NCI-H2107 treated with DMSO at 0.1 percent for 48 hours (cell line): ENCODE data around the gene MRPS15.
"Not testable (repeated sequence)": the region's sequence is repeated elsewhere in the genome, so short reads cannot be mapped to it uniquely, and the experiment has no call there.

Experiments used
- DNase-seq: peaks from one replicate; lab custom pipeline; 2025; ENCODE audit not compliant: unreplicated experiment; lab: John Stamatoyannopoulos, UW

Gene MRPS15

GRCh38 chr1:36463803-36464604 is at the start of gene MRPS15:
MRPS15 (minus strand) TSS chr1:36464384; CDS start chr1:36464275, 109 bp downstream.
- peak; percentile 91 for DNase-seq

- no peak for DNase-seq
Observed at GRCh38 chr1:36512842-36513241, 48.7 kb upstream of the MRPS15 start.

DNA sequence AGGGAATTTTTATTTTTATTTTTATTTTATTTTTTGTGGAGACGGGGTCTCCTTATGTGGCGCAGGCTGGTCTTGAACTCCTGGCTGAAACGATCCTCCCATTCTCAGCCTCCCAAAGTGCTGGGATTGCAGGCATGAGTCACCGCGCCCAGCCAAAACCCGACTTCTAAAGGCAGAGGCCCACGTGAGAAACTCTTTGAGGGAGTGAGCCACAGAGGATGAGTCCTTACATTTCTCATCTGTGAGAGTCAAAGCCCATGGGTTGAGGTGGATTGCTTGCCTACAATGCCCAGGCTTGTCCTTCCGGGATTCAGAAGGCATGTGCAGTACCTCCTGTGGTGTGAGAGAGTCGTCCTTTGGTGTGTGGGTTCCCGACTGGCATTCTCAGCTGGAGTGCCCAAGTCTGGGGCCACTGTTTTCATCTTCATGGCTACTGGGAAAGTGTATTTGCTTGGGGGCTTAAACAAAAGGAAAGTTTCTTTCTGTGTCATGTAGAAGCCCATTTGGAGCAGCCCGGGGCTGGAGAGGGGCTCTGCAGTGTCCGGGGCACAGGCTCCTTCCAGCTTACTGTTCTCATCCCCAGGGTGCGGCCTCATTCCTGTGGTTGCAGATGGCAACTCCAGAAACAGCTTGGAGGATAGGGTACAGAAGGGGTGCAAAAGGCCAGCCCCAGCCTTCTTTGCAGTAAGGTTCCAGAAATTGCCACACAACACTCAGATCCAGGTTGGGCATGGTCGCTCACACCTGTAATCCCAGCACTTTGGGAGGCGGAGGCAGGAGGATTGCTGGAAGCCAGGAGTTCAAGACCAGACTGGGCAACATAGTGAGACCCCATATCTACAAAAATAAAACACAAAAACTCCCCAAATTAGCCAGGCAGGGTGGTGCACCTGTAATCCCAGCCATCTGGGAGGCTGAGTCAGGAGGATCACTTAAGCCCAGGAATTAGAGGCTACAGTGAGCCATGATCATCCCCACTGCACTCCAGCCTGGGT is 47.9 kb upstream of the MRPS15 start:
- DNase-seq: no peak

- not testable (repeated sequence) for DNase-seq
Observed at GRCh38 chr1:36511220-36511619, 47.0 kb upstream of the MRPS15 start.

DNA sequence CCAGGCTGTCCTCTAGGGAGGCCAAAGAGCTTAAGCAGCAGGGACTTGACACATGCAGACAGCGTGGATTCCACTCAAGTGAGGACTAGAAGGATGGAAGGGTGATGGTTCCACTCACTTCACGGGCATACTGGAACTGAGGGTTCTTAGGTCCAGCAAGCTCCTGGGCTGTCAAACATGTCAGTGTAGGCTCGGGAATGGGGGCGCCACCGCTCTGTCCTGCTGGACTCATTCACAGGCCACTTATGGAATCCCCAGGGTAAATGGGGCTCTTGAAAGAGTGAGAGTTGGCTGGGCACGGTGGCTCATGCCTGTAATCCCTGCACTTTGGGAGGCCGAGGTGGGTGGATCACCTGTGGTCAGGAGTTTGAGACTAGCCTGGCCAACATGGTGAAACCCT is 46.2 kb upstream of the MRPS15 start:
- DNase-seq: no peak

DNA sequence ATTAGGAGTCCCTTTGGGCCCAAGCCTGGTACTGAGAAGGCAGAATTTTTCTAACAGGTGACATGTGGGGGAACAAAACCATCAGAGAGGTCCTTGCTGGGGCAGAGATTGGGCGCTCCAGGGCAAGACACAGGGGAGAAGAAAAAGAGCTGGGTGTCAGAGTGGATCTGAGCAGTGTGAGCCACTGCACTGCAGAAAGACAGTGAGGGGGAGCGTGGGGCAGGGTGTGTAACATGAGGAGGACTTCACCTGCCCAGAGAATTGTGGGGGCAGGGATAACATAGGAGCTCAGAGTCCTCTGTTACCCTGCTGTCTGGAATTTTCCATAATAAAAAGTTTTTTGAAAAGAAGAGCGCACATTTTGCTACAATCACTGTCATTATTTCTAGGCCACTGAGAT is 44.1 kb upstream of the MRPS15 start:
- peak; percentile 35 for DNase-seq

DNA sequence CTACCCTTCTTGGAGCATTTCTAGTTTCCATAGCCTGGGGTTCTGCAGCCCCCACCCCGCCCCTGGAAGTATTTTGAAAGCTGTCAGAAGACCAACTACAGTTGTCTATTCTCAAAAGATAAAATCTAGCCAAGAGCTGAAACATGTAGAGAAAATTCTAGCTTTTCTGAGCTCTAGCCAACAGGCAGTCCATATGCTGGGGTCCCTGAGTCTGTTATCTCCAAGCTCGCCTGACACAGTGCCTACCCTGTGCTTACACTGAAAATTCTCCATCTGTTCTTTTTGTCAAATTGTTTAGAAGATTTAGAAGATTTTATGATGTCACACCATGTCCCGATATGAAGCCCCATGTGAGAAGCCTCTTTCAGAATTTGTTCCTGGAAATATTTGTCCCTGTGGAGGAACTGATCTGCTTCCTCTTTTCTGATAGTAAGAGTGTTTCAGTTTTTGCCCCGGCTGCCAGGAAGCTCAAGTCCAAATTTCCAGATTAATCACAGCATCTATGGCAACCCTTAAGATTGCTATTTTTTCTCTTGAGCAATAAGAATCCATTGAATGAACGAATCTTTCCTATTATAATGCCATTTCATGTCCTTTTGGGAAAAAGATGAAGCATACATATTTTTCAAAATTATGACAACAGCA is 42.2 kb upstream of the MRPS15 start:
- no peak for DNase-seq

DNA sequence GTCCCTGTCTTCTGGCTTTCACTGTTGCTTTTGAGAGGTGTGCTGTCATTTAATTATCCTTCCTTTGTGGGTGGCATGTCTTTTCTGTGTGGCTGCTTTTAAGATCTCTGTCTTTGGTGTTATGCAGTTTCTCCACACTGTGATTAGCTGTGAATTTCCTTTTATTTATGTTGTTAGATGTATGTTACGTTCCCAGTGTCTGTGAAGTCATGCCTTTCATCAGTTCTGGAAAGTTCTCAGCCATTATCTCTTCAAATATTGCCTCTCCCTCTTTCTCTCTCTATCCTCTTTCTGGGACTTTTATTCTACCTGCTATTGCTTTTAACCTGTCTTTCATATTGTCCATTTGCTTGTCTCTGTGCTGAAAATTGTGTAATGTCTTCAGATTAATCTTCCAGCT is 39.5 kb upstream of the MRPS15 start:
- DNase-seq: no peak

DNA sequence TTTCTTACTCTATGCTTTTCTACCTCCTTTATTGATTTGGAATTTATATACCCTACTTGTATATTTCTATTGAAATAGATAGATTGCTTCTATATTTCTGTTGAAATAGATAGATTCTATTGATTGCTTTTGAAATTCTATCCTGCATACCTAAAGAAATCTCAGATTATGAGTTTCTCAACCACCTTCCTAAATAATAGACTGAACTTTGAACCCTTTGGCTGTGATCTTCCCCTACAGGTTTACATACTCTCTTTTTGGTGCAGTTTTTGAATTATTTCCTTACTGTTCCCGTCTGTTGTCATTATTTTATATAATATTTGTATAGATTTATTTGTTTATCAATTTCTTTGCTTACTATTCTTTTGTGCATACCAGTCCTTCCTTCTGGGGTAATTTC is 39.0 kb upstream of the MRPS15 start:
- DNase-seq: no peak

DNA sequence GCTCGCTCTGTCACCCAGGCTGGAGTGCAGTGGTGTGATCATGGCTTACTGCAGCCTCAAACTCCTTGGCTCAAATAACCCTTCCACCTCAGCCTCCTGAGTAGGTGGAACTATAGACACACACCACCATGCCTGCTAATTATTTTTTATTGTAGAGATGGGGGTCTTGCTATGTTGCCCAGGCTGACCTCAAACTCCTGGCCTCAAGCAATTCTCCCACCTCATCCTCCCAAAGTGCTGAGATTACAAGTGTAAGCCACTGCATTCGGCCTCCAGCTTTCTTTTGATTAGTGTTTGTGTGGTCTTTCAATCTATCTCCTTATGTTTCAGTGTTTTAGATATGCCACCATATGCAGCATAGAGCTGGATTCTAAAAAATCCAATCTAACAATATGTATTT is 38.4 kb upstream of the MRPS15 start:
- no peak for DNase-seq

- DNase-seq: not testable (repeated sequence)
Observed at GRCh38 chr1:36501911-36502310, 37.7 kb upstream of the MRPS15 start.

DNA sequence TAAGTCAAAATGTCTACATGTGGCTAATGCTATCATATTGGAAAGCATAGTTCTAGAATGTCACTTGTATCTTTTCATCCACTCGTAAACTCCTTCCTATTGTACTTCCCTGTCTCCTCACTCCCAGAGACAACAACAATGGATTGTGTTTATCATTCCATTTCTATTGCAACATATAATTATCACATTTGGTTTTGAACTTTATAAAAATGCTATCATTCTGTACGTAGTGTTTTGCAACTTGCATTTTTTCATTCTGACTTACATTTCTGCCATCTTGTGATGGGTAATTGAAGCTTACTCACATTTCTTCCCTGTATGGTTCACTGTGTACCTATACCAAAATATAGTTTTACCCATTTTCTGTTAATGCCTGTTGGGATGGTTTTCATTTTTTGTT is 33.0 kb upstream of the MRPS15 start:
- DNase-seq: no peak

DNA sequence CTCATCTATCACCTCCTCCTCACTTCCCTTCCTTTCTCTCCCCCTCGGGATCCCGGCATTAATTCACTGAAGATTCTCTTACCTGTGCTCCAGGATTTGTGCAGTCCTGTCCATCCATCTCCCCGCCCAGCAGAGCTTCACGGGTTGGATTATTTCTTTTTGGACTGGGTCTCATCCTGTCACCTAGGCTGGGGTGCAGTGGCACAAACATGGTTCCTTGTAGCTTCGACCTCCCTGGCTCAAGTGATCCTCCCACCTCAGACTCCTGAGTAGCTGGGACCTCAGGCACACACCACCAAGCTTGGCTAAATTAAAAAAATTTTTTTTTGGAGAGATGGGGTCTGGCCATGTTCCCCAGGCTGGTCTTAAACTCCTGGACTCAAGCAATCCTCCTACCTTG is 30.8 kb upstream of the MRPS15 start:
- no peak for DNase-seq

GRCh38 chr1:36493524-36493923 is 29.3 kb upstream of the MRPS15 start:
- no peak for DNase-seq

GRCh38 chr1:36492491-36492890 is 28.3 kb upstream of the MRPS15 start:
- no peak for DNase-seq

DNA sequence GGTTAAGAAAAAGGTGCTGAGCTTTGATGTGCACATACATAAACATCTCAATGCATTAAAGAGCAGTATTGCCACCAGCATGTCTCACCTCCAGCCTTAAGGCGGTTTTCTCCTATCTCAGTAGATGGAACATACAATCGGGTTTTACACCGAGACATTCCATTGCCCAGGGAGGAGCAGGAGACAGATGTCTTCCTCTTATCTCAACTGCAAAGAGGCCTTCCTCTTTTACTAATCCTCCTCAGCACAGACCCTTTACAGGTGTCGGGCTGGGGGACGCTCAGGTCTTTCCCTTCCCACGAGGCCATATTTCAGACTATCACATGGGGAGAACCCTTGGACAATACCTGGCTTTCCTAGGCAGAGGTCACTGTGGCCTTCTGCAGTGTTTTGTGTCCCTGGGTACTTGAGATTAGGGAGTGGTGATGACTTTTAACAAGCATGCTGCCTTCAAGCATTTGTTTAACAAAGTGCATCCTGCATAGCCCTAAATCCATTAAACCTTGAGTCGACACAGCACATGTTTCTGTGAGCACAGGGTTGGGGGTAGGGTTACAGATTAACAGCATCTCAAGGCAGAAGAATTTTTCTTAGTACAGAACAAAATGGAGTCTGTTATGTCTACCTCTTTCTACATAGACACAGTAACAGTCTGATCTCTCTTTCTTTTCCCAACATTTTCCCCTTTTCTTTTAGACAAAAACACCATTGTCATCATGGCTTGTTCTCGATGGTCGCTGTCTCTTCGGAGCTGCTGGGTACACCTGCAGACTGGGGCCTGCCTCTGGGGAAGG is 25.3 kb upstream of the MRPS15 start:
- not testable (repeated sequence) for DNase-seq

DNA sequence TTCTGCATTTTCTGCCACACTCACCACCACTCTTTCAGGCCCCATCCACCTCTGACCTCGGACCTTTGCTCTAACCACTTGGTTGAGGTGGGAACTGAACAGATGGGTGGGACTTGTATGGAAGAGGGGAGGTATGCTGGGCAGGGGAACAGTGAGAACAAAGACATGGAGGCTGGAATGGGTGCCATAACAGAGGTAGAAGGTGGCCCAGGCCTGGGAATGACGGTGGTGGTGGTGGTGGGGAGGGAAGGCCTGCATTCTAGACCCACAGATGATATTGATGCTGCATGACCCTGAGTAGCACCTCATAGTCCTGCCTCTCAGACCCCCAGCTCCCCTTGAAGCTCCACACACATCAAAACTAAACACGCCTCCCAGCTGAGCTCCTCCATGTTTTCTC is 23.7 kb upstream of the MRPS15 start:
- no peak for DNase-seq

- DNase-seq: not testable (repeated sequence)
Observed at GRCh38 chr1:36487336-36487725, 23.1 kb upstream of the MRPS15 start.

DNA sequence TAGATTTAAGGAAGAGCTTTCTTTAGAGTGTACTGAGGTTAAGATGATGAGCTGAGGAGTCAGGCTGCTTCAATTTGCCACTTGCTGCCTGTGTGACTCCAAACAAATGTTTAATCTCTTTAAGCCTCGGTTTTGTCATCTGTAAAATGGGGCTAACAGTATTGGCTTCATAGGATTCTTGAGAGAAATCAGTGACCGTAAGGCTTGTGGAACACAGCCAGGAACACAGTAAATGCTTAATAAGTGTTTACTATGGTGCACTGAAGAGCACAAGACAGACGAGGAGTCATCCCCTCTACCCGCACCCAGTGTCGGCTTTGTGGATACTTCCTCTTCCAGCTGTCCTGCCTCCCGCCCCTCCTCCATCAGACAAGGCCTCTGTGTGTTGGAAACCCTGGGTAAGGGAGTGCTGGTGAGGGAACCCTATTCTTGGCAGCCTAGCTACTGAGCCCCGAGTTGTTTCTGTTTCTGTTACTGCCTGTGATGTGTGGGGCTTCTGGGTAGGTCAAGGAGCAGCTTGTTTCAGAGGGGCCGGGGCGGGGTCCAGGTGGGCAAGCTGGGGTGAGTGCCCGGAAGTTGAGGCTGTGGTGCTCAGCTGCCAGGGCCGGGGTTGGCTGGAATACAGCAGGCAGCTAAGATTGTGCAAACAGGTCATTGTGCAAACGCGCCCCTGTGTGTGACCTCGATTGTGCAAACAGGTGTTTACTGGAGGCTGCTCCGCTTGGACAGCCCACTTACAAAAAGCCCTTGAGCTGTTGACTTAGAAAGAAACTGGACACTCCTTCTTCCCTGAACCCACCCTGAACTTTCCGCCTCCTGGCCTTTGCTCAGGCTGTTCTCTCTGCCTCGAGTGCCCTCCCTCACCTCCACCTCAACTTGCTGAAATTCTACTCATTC is 22.5 kb upstream of the MRPS15 start:
- no peak for DNase-seq

- no peak for DNase-seq
Observed at GRCh38 chr1:36486093-36486438, 21.9 kb upstream of the MRPS15 start.
